Transverse colon (tissue), 4 donors: ENCODE data around the gene MCOLN3.

Source experiments
- POLR2A ChIP-seq: fragments of 450-650 bp; IDR thresholded peaks from one replicate; pipeline ENCODE4 v1.6.1; 2016; ENCODE audit warnings: antibody characterized with exemption, mild to moderate bottlenecking, moderate library complexity
- POLR2AphosphoS5 ChIP-seq, 3 donors: sonication (generic); formaldehyde crosslinking; IDR thresholded peaks; one replicate each; pipeline ENCODE4 v1.6.1; 2016; ENCODE audit warnings: antibody characterized with exemption in 3 of 3
- TF ChIP-seq, protein P1 (sequence below), 5 experiments: fragments of 200-600 bp in 3 of 5; fragments of 450-650 bp in 2 of 5; sonication (generic) in 3 of 5; IDR thresholded peaks; 1 replicate in 2 of 5; 2 replicates in 3 of 5; pipeline ENCODE4 v1.5.1; 2016 to 2017; ENCODE audit warnings: antibody characterized with exemption in 5 of 5, inconsistent platforms in 3 of 5, mild to moderate bottlenecking in 2 of 5, moderate library complexity in 1 of 5

DNA sequence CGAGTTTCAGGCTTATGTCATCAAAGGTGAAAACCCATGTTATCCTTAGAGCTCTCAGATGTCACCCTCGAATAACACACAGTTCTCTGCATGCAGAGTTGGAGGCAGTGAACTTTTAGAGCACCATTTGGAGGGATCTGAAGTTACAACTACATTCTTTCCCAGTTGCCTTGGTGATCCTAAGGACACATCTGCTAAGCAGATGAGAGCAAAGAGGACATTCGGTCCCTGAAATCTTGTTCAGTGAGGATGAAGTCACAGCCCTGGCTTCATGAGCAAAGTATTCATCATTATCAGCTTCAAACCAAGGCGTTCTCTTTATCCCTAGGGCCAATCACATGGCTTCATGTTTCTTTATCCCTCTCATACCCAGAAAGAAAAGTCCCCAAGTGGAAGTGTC is 28.3 kb downstream of the MCOLN3 start:
- TF ChIP-seq, protein P1, sequence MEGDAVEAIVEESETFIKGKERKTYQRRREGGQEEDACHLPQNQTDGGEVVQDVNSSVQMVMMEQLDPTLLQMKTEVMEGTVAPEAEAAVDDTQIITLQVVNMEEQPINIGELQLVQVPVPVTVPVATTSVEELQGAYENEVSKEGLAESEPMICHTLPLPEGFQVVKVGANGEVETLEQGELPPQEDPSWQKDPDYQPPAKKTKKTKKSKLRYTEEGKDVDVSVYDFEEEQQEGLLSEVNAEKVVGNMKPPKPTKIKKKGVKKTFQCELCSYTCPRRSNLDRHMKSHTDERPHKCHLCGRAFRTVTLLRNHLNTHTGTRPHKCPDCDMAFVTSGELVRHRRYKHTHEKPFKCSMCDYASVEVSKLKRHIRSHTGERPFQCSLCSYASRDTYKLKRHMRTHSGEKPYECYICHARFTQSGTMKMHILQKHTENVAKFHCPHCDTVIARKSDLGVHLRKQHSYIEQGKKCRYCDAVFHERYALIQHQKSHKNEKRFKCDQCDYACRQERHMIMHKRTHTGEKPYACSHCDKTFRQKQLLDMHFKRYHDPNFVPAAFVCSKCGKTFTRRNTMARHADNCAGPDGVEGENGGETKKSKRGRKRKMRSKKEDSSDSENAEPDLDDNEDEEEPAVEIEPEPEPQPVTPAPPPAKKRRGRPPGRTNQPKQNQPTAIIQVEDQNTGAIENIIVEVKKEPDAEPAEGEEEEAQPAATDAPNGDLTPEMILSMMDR (IDR thresholded peaks at IDR 0.05): no peak
- TF ChIP-seq POLR2AphosphoS5 (IDR thresholded peaks at IDR 0.05) (no peak), POLR2A (no peak)
